ENCODE measurements around the gene PLEKHH2. TPM values are rescaled to one million over a fixed set of nuclear protein-coding genes. Genes with fewer than 3 reads are reported as not detected.
"Not testable (repeated sequence)": the region's sequence is repeated elsewhere in the genome, so short reads cannot be mapped to it uniquely, and the experiment has no call there.

Gene PLEKHH2
- polyA plus RNA-seq: 1 to 10 TPM; 1.0 to 5.4 (median 3.2) TPM

DNA sequence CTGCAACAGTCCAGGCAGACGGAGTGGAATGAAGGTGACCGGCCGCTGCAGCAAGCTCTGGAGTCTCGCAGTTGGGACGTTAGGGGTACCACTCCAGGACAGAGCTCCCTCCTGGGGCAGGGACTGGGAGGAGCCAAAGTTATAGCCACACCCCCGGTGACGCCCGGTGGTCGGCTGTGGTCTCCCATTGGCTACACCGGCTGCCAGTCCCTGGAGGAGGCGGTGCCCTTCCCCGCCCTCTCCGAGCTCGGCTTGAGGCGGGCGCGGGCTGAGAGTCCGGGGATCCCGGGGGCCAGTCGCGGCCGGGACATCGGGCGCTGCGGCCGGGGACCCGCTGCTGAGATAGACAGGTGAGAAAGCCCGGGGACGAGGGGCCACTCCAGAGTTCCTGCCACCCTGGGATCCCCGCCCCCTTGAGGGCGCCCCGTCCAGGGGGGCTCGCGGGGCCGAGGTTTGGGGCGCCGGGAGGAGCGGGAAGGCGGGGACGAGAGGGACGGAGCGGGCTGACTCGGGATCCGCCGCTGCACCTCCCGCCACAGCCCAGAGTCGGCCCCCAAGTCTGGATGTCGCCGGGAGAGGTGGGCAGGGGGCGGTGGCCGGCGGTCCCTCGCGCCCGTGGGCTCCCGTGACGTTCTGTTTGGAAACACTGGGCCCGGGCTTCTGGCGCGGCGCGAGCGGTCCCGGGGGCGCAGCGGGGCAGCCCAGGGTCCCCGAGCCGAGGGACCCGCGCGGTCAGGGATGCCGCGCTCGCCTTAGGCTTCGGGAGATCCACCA, at the start of gene PLEKHH2:
PLEKHH2 (plus strand) TSS at position 231 of the 774 bp plus-strand sequence. CDS start 7,414 bp downstream, outside the sequence.
- WGBS, 3 donors: 1% methylated on average over 65 to 75 of the region's 75 CpGs
- H3K27ac ChIP-seq (ENCODE audit: low read depth, low read length): no peak within 1 kb of the TSS

DNA sequence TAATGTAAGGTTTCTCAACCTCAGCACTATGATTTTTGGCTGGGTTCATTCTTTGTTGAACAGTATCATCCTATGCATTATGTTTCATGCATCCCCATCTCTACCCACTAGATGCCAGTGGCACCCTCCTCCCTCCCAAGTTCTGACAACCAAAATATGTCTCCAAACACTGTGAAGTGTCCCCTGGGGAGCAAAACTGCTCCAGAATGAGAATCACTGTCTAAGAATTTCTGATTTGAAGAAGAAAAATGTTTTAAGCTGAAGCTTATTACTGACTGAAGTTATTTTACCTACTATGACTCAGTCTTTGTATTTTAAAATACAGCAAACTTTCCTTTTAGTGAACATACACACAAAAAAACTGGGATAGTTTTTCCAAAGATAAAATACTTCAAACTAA, 44.6 kb upstream of the PLEKHH2 start:
- H3K27ac ChIP-seq (ENCODE audit: low read depth, low read length): no peak overlapping the region

DNA sequence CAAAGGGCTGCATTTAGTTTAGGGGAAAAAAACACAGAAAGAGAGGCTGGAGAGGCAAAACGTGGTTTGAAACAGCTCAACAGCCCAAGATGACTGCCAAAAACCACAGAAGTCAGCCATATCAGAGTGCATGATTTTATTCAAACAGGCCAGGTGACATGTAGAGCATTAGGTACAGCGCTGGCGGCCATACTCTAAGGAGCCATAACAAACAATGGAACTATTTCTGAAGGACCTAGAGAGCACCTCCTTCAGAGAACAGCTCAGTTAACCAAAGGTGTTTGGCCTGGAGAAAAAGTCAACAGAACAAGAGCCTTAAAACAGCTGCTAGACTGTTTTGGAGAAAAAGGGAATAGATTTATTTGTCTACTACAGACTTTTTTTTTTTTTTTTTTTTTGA, 43.8 kb upstream of the PLEKHH2 start:
- no peak overlapping the region for H3K27ac ChIP-seq (ENCODE audit: low read depth, low read length)

DNA sequence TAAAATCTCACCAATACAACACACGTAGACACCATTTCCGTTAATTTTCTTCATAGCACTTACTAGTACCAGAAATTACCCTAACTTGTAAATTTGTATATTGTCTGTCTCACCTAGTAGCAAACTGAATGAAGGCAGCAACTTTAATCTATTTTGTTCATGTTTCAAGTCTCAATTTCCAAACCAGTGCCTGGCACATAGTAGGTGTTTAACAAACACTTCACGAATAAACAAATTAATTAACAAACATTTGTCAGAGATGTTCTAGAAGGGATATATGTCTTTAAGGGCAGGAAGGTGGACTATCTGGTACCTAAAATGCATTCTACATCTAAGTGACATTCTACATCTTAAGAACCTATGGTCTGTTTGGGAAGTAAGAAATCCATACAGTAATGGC, 42.2 kb upstream of the PLEKHH2 start:
- 84 to 92% (median 92%) methylated on average over 3 of the region's 3 CpGs for WGBS, 3 donors
- no peak overlapping the region for H3K27ac ChIP-seq (ENCODE audit: low read depth, low read length)

More for the DNA sequence above, 43.8 kb upstream of the PLEKHH2 start:
- 78 to 84% (median 82%) methylated on average over 3 of the region's 3 CpGs for WGBS, 3 donors

DNA sequence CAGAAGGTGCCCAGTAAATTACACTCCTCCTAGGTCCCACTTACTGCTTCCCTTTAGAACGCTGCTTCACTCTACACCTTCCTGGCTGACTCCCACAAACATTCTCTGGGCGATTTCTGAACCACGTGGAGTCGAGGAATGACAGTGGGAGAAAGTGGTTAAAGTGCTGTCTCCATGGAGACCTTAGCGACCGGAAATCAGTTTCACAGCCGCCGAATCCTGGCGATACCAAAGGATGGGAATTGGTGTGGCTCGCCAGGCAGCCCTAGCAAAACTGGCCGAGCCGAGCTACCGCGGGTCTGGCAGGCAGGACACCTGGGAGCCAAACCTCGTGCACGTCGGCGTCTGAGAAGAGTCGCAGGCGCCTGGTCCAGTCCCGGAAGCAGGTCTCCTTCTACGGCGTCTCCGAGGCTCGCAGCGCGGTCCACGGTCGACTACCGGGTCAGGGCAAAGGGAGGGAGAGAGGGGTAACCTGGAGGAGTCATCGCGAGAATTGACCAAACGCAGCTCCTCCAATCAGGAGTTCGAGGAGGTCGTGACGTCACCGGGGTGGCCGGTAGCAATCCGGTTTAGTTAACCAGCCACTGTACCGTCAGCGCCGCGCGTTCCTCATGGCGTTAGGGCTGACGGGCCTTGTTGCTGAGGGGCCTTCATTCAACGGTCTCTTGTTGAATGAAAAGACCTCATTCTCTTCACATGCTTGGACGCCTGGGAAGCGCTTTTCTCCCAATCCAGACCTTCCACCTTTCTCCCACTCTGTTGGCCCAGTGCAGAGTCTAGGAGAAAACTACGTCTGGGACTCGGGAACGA, 41.3 kb upstream of the PLEKHH2 start, which contains the start of gene THADA:
THADA (minus strand) TSS at position 436 of the 810 bp plus-strand sequence. CDS start 3,646 bp downstream, outside the sequence.
- peak within 1 kb of the TSS; percentile 56 for H3K27ac ChIP-seq (ENCODE audit: low read depth, low read length)
- 0% methylated on average over 51 to 52 of the region's 52 CpGs for WGBS, 3 donors

DNA sequence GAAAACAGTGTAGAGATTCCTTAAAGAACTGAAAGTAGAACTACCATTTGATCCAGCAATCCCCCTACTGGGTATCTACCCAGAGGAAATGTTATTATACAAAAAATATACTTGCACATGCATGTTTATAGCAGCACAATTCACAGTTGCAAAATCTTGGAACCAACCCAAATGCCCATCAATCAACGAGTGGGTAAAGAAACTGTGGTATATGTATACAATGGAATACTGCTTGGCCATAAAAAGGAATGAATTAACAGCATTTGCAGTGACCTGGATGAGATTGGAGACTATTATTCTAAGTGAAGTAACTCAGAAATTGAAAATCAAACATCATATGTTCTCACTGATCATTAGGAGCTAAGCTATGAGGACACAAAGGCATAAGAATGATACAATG, 36.5 kb upstream of the PLEKHH2 start:
- 54 to 70% (median 70%) methylated on average over 1 of the region's 1 CpG for WGBS, 3 donors
- not testable (repeated sequence) for H3K27ac ChIP-seq (ENCODE audit: low read depth, low read length)

DNA sequence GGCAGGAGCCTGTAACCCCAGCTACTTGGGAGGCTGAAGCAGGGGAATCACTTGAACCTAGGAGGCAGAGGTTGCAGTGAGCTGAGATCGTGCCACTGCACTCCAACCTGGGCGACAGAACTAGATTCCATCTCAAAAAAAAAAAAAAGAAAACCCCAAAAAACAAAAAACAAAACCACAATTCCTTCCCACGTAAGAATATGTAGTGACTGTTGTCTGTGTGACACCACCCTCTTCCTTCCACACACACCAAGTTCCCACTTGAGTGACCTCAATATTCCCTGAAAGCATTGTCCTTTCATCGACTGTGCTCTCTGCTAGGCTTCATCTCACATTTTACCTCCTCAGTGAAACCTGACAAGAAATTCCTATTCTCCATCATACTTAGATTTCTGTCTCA, 32.4 kb upstream of the PLEKHH2 start:
- H3K27ac ChIP-seq (ENCODE audit: low read depth, low read length): no peak overlapping the region
- WGBS, 3 donors: 52 to 59% (median 57%) methylated on average over 4 of the region's 4 CpGs

DNA sequence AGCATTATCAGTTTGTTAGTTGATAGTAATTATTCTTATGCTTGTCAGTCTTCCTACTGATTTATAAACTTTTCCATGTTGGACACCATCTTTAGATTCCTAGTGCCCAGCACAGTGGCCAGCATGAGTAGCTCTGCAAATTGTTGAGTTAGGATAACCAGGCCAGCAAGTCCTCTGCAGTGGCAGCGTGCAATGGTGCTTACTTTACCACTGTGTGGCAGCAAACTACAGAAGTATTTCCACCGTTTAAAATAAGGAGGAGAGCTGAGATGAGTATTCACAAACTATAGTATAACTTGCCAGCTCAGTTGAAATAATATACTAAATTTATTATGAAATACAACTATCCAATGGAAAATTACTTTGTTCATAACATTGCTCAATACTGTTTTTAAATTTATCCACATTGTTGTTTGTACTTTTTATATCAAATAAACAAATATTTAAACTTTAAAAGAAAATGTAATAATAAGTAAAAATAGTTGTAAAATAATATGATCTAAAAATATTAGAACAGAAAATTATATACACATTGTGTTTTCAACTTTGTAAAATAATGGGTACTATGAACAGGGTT, 31.9 kb upstream of the PLEKHH2 start:
- H3K27ac ChIP-seq (ENCODE audit: low read depth, low read length): no peak overlapping the region
- WGBS, 3 donors: 9 to 11% (median 10%) methylated on average over 2 of the region's 2 CpGs

DNA sequence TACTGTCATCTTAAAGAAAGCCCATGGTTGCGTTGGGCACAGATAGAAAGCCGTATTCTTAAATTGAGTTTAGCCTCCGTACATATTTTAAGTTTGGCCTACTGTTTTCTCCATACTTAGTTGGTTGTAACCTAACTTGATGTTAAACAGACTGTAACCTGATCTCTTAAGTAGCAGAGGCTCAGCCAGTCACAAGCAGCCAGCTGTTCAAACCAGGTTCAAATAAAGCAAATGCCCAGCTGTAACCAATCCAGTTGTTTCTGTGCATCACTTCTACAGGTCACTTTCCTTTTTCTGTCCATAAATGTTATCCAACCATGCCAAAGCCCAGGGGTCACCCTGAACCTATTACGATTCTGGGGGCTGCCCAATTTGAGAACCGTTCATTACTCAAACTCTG, 31.2 kb upstream of the PLEKHH2 start:
- no peak overlapping the region for H3K27ac ChIP-seq (ENCODE audit: low read depth, low read length)
- WGBS, 3 donors: 86 to 90% (median 89%) methylated on average over 5 of the region's 5 CpGs

DNA sequence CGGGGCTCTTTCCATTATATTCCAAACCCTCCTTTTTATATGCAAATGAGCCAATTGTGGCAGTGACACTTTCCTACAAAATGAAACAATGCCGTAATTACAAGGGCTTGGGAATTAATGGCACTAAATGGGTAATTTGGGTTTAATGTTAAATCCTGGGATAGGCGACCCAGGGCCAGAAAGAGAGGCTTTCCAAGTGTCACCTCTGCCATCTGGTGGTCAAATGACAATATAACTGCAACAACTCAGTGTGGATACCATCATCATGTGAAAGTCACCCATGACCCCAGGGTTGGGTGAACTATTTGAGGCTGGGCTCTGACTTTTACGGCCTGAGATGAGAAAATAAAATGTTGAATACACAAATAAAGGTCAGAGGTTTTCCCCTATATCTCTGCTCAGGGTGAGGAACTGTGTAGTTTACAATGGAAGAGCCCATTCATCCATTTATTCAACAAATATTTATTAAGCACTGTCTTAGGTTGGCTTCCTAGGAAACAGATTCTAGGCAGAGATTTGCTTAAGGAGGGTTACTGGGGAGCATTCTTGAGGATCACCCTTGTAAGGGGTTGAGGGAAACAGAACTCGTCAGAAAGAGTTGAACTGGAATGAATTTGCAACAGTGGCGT, 27.7 kb upstream of the PLEKHH2 start:
- WGBS, 3 donors: 44 to 48% (median 45%) methylated on average over 6 of the region's 6 CpGs
- no peak overlapping the region for H3K27ac ChIP-seq (ENCODE audit: low read depth, low read length)

DNA sequence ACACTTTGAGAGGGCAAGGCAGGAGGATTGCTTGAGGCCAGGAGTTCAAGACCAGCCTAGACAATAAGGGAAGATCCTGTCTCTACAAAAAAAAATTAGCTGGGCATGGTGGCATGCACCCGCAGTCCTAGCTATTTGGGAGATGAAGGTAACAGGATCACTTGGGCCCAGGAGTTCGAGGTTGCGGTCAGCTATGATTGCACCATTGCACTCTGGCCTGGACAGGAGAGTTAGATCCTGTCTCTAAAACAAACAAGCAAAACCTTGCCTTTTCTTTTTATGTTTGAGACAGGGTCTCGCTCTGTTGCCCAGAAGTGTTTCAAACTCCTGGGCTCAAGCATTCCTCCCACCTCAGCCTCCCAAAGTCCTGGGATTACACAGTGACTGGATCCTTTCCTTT, 26.7 kb upstream of the PLEKHH2 start:
- H3K27ac ChIP-seq (ENCODE audit: low read depth, low read length): no peak overlapping the region
- WGBS, 3 donors: 91 to 96% (median 95%) methylated on average over 4 of the region's 4 CpGs

DNA sequence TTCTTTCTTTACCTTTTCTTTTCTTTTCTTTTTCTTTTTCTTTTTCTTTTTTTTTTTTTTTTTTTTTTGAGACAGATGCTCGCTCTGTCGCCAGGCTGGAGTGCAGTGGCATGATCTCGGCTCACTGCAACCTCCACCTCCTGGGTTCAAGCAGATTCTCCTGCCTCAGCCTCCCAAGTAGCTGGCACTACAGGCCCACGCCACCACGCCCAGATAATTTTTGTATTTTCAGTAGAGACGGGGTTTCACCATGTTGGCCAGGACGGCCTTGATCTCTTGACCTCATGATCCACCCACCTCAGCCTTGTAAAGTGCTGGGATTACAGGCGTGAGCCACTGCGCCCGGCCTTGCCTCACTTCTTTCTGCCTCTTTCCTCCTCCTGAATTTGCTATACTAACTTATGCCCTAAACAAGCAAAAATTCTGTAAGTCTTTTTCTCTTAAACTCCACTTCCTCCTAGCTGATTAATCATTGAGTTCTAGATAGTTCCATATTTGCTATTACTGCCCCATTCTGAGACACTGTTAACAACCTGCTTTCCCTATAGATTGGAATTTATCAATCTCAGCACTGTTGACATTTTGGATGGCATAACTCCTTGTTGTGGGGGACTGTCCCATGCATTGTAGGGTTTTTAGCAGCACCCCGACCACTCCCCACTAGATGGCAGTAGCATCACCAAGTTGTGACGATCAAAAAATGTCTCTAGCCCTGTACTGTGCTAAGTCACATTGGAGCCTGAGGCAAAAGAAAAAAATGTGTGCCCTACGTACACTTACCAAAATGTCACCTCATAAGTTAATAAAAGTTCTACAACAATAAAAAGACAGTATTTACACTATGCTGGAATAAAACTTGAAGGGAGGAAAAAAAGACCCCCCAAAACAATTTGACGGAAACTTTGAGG, 24.8 kb upstream of the PLEKHH2 start:
- H3K27ac ChIP-seq (ENCODE audit: low read depth, low read length): no peak overlapping the region
- WGBS, 3 donors: 54 to 65% (median 64%) methylated on average over 14 of the region's 14 CpGs

DNA sequence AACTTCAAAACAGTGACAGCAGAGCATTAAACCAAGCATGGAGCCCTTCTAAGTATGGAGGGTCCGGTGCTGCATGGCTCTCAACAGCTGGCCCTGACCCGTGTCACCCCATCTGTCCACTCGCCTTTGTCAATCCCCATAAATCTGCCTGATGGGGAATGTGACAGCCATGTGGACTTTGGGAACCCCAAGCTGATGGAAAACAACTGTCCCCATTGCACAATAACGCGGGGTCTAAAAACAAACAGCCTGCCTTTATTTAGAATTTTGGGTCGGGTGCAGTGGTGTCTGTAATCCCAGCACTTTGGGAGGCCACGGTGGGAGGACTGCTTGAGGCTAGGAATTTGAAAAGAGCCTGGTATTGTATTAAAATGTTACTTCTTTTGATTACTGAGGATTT, 24.1 kb upstream of the PLEKHH2 start:
- H3K27ac ChIP-seq (ENCODE audit: low read depth, low read length): no peak overlapping the region
- 60 to 77% (median 72%) methylated on average over 7 of the region's 7 CpGs for WGBS, 3 donors

DNA sequence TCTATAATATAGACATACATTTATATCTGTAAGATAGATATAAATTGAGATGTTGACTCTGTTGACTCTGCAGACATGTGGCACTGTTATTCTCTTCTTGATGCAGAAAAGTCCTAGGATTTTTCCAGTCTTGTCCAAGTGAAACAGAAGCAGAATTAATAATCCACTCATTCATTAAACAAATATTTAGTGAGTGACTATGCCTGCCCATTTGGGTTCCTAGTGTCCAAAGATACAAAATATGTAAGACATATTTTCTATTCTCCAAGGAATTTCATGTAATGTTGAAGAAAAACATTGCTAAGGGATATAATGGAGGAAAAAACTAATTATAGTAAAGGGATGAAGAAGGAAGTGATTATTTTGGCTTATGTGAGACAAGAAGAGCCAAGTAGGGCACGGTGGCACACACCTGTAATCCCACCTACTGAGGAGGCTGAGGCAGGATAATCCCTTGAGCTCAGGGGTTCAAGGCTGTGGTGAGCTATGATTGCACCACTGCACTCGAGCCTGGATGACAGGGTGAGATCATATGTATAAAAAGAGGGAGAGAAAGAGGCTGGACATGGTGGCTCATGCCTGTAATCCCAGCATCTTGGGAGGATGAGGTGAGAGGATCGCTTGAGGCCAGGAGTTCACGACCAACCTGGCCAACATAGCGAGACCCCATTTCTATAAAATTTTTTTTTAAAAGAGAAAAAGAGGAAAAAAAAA, 19.9 kb upstream of the PLEKHH2 start:
- 78 to 82% (median 81%) methylated on average over 5 of the region's 5 CpGs for WGBS, 3 donors
- no peak overlapping the region for H3K27ac ChIP-seq (ENCODE audit: low read depth, low read length)

DNA sequence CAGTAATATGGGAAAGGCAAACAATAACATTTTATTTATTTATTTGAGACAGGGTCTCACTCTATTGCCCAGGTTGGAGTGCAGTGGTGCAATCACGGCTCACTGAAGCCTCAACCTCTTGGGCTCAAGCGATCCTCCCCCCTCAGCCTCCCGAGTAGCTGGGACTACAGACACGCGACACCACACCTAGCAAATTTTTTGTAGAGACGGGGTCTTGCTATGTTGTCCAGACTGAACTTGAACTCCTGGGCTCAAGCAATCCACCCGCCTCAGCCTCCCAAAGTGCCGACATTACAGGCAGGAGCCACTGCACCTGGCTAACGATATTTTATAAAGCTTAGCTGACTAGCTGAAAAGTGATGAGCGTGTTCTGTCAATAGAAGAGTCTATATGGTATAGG, 17.5 kb upstream of the PLEKHH2 start:
- WGBS, 3 donors: 93 to 95% (median 93%) methylated on average over 10 of the region's 10 CpGs
- no peak overlapping the region for H3K27ac ChIP-seq (ENCODE audit: low read depth, low read length)

DNA sequence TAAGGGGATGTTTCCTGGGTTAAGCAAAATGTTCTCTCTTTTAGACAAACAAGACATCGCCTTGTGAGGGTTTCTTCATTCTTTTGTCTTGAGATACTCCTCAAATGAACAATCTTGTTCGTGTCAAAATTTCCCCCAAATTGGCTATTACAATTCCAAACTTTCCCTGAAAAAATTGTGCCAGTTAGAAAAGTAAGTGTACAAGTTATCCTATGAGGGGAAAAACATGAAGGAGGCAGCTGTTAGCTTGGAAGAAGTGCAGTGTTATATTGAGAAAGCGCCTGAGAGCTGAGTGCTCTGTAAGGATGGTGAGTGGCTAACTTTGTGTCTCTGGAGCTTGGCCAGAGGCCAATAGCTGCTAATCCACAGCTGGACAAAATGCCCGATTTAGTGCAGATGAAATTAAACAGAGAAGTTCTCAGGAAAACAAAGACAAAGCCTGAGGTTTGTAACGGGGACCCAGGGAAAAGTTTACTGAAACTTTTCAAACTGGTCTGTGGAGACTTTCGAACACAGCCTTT, 14.1 kb upstream of the PLEKHH2 start:
- H3K27ac ChIP-seq (ENCODE audit: low read depth, low read length): no peak overlapping the region
- 52 to 58% (median 57%) methylated on average over 6 of the region's 6 CpGs for WGBS, 3 donors
